Measurements from ENCODE around the gene ENTPD5.
A peak's percentile ranks its signal among the peaks of the same experiment; 100 is the strongest.

ENTPD5 gene

GRCh38 chr14:73988065-73988464, 31.0 kb downstream of the ENTPD5 start:
- no peaks in the 10 kb centered on the region for H3K4me1 Mint-ChIP-seq
- H3K27ac Mint-ChIP-seq: no peak overlapping the region
- TF ChIP-seq CTCF (IDR thresholded peaks at IDR 0.05; ENCODE audit: unreplicated experiment in 3 of 3): no peak
- H3K36me3 Mint-ChIP-seq (ENCODE audit: low read depth): peaks cover 29% of the 10 kb centered on the region
- no peak overlapping the region for H3K4me3 Mint-ChIP-seq
- no peaks in the 10 kb centered on the region for H3K27me3 Mint-ChIP-seq (ENCODE audit: low read depth)
- H3K9me3 Mint-ChIP-seq: no peaks in the 10 kb centered on the region

- H3K9me3 Mint-ChIP-seq: no peaks in the 10 kb centered on the region
- TF ChIP-seq CTCF (IDR thresholded peaks at IDR 0.05; ENCODE audit: unreplicated experiment in 3 of 3): no peak
- H3K4me3 Mint-ChIP-seq: no peak overlapping the region
- no peaks in the 10 kb centered on the region for H3K27me3 Mint-ChIP-seq (ENCODE audit: low read depth)
- H3K36me3 Mint-ChIP-seq (ENCODE audit: low read depth): peaks cover 14% of the 10 kb centered on the region
- H3K27ac Mint-ChIP-seq: no peak overlapping the region
- H3K4me1 Mint-ChIP-seq: no peaks in the 10 kb centered on the region
Observed at GRCh38 chr14:73977896-73978295, 41.2 kb downstream of the ENTPD5 start.

GRCh38 chr14:73976125-73976524, 43.0 kb downstream of the ENTPD5 start:
- H3K36me3 Mint-ChIP-seq (ENCODE audit: low read depth): peaks cover 27% of the 10 kb centered on the region
- H3K9me3 Mint-ChIP-seq: no peaks in the 10 kb centered on the region

GRCh38 chr14:73973497-73973896, 45.6 kb downstream of the ENTPD5 start:
- H3K9me3 Mint-ChIP-seq: no peaks in the 10 kb centered on the region
- H3K27ac Mint-ChIP-seq: peak overlapping the region in 1 of 3 experiments; percentile 48
- no peaks in the 10 kb centered on the region for H3K4me1 Mint-ChIP-seq
- peaks cover 34% of the 10 kb centered on the region for H3K36me3 Mint-ChIP-seq (ENCODE audit: low read depth)
- no peak for TF ChIP-seq CTCF (IDR thresholded peaks at IDR 0.05; ENCODE audit: unreplicated experiment in 3 of 3)
- no peaks in the 10 kb centered on the region for H3K27me3 Mint-ChIP-seq (ENCODE audit: low read depth)
- H3K4me3 Mint-ChIP-seq: no peak overlapping the region

More at GRCh38 chr14:73976125-73976524, 43.0 kb downstream of the ENTPD5 start:
- peak overlapping the region in 1 of 3 experiments; percentile 59 for H3K27ac Mint-ChIP-seq
- no peak overlapping the region for H3K4me3 Mint-ChIP-seq
- no peaks in the 10 kb centered on the region for H3K27me3 Mint-ChIP-seq (ENCODE audit: low read depth)
- no peak for TF ChIP-seq CTCF (IDR thresholded peaks at IDR 0.05; ENCODE audit: unreplicated experiment in 3 of 3)
- H3K4me1 Mint-ChIP-seq: no peaks in the 10 kb centered on the region

GRCh38 chr14:73968885-73969284, 50.2 kb downstream of the ENTPD5 start:
- Mint-ChIP-seq H3K4me3 (no peak overlapping the region), H3K9me3 (no peaks in the 10 kb centered on the region), H3K36me3 (ENCODE audit: low read depth) (peaks cover 57% of the 10 kb centered on the region), H3K27me3 (ENCODE audit: low read depth) (no peaks in the 10 kb centered on the region), H3K4me1 (no peaks in the 10 kb centered on the region), H3K27ac (no peak overlapping the region)
- no peak for TF ChIP-seq CTCF (IDR thresholded peaks at IDR 0.05; ENCODE audit: unreplicated experiment in 3 of 3)

- Mint-ChIP-seq H3K27me3 (ENCODE audit: low read depth) (no peaks in the 10 kb centered on the region), H3K9me3 (no peaks in the 10 kb centered on the region), H3K27ac (peak overlapping the region in 2 of 3 experiments; percentile 79 to 85), H3K36me3 (ENCODE audit: low read depth) (peaks cover 70% of the 10 kb centered on the region), H3K4me1 (no peaks in the 10 kb centered on the region), H3K4me3 (no peak overlapping the region)
- no peak for TF ChIP-seq CTCF (IDR thresholded peaks at IDR 0.05; ENCODE audit: unreplicated experiment in 3 of 3)
Observed at GRCh38 chr14:73965216-73965615, 53.9 kb downstream of the ENTPD5 start.
